ENCODE data around the gene RNF8.

GRCh38 chr6:37435373-37435772 is 81.6 kb downstream of the RNF8 start:
- TF ChIP-seq ZNF232 (CRISPR knock-in tag; IDR thresholded peaks at IDR 0.05): no peak
- TF ChIP-seq USF2 (CRISPR knock-in tag; IDR thresholded peaks at IDR 0.05): no peak
- TF ChIP-seq CHCHD3 (CRISPR knock-in tag; IDR thresholded peaks at IDR 0.05): no peak
- TF ChIP-seq CCNT2 (IDR thresholded peaks at IDR 0.05; ENCODE audit: borderline replicate concordance, extremely low read depth, insufficient read length, low read depth, low read length): no peak
- TF ChIP-seq CBX5 (IDR thresholded peaks at IDR 0.05; ENCODE audit: borderline replicate concordance, low read depth): no peak
- no peak for TF ChIP-seq ATF1 (CRISPR knock-in tag; IDR thresholded peaks at IDR 0.05)
- no peak for TF ChIP-seq ATF1 (tag; IDR thresholded peaks at IDR 0.05)
